Vagina (tissue), 2 donors: ENCODE data around the gene ERVK3-1.

Source experiments
- CTCF ChIP-seq, 3 experiments: fragments of 450-650 bp in 2 of 3; fragments of 200-600 bp in 1 of 3; sonication (generic) in 1 of 3; IDR thresholded peaks; one replicate each; pipeline ENCODE4 v1.5.1; 2017 to 2019; ENCODE audit warnings: antibody characterized with exemption in 3 of 3, mild to moderate bottlenecking in 2 of 3, moderate library complexity in 2 of 3
- POLR2A ChIP-seq, 2 donors: fragments of 450-650 bp; IDR thresholded peaks; one replicate each; pipeline ENCODE4 v1.6.1; 2017; ENCODE audit warnings: antibody characterized with exemption in 2 of 2, mild to moderate bottlenecking in 2 of 2, moderate library complexity in 2 of 2

GRCh38 chr19:58305932-58306323 lies 751 bp downstream of the ERVK3-1 start:
- TF ChIP-seq CTCF (IDR thresholded peaks at IDR 0.05) (no peak), POLR2A (IDR thresholded peaks at IDR 0.05) (no peak)
